Measurements from ENCODE around the gene PWP2. TPM values are rescaled to one million over a fixed set of nuclear protein-coding genes. Genes with fewer than 3 reads are reported as not detected.

PWP2 gene
- total RNA-seq, 1 experiment from 2014 or later = 6.8 TPM

GRCh38 chr21:44066116-44066515 lies 41.1 kb upstream of the PWP2 start:
- Histone ChIP-seq H3K27ac (ENCODE audit: low read length) (no peak overlapping the region), H3K27me3 (ENCODE audit: control insufficient read depth, insufficient read depth, low read length) (no peaks in the 10 kb centered on the region), H3K4me3 (ENCODE audit: low read depth in 2 of 2, low read length in 2 of 2) (no peak overlapping the region), H3K9me3 (ENCODE audit: control insufficient read depth, insufficient read depth, low read depth, low read length) (no peaks in the 10 kb centered on the region), H3K36me3 (ENCODE audit: control insufficient read depth, insufficient read depth, low read length) (no peaks in the 10 kb centered on the region; the same call in none of the 2 replicates), H3K4me1 (ENCODE audit: control insufficient read depth, insufficient read depth, low read length) (no peaks in the 10 kb centered on the region)
- ATAC-seq = no peak
- BruUV-seq (replicated peaks) = no TSS peak
- ChIA-PET CTCF (no interaction called here), POLR2A (no interaction called here)
- DNase-seq (ENCODE audit: low read depth, low spot score) = no peak
- in situ Hi-C loops (cut with HindIII; ENCODE audit: low pct_unique_long_range_greater_than_20kb, low sequenced_read_pairs) (no loop called here), intact Hi-C loops (cut with micrococcal nuclease; ENCODE audit: unreplicated experiment) (no loop called here)
- no peak for TF ChIP-seq SIN3A (IDR thresholded peaks at IDR 0.05; ENCODE audit: borderline replicate concordance, insufficient read depth, low read depth, low read length)
- no peak for TF ChIP-seq POLR2AphosphoS5 (IDR thresholded peaks at IDR 0.05; ENCODE audit: low read depth, low read length)
- no peak for TF ChIP-seq CTCF (IDR thresholded peaks at IDR 0.05)
- TF ChIP-seq, protein P1, sequence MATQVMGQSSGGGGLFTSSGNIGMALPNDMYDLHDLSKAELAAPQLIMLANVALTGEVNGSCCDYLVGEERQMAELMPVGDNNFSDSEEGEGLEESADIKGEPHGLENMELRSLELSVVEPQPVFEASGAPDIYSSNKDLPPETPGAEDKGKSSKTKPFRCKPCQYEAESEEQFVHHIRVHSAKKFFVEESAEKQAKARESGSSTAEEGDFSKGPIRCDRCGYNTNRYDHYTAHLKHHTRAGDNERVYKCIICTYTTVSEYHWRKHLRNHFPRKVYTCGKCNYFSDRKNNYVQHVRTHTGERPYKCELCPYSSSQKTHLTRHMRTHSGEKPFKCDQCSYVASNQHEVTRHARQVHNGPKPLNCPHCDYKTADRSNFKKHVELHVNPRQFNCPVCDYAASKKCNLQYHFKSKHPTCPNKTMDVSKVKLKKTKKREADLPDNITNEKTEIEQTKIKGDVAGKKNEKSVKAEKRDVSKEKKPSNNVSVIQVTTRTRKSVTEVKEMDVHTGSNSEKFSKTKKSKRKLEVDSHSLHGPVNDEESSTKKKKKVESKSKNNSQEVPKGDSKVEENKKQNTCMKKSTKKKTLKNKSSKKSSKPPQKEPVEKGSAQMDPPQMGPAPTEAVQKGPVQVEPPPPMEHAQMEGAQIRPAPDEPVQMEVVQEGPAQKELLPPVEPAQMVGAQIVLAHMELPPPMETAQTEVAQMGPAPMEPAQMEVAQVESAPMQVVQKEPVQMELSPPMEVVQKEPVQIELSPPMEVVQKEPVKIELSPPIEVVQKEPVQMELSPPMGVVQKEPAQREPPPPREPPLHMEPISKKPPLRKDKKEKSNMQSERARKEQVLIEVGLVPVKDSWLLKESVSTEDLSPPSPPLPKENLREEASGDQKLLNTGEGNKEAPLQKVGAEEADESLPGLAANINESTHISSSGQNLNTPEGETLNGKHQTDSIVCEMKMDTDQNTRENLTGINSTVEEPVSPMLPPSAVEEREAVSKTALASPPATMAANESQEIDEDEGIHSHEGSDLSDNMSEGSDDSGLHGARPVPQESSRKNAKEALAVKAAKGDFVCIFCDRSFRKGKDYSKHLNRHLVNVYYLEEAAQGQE (IDR thresholded peaks at IDR 0.05; ENCODE audit: insufficient read depth in 1 of 2, low read depth in 2 of 2, low read length in 1 of 2) = no peak
- no peak for TF ChIP-seq TCF7L2 (IDR thresholded peaks at IDR 0.05; ENCODE audit: low read depth, low read length)

- intact Hi-C loops (cut with micrococcal nuclease; ENCODE audit: unreplicated experiment) = no loop called here
- Histone ChIP-seq H3K36me3 (ENCODE audit: control insufficient read depth, insufficient read depth, low read length) (no peaks in the 10 kb centered on the region; the same call in none of the 2 replicates), H3K27ac (ENCODE audit: low read length) (no peak overlapping the region), H3K4me1 (ENCODE audit: control insufficient read depth, insufficient read depth, low read length) (no peaks in the 10 kb centered on the region), H3K9me3 (ENCODE audit: control insufficient read depth, insufficient read depth, low read depth, low read length) (no peaks in the 10 kb centered on the region), H3K27me3 (ENCODE audit: control insufficient read depth, insufficient read depth, low read length) (no peaks in the 10 kb centered on the region), H3K4me3 (ENCODE audit: low read depth in 2 of 2, low read length in 2 of 2) (no peak overlapping the region)
- ChIA-PET POLR2A (no interaction called here), CTCF (no interaction called here)
- no TSS peak for BruUV-seq (replicated peaks)
- no peak for DNase-seq (ENCODE audit: low read depth, low spot score)
- no peak for ATAC-seq
- TF ChIP-seq POLR2AphosphoS5 (IDR thresholded peaks at IDR 0.05; ENCODE audit: low read depth, low read length) (no peak), TCF7L2 (IDR thresholded peaks at IDR 0.05; ENCODE audit: low read depth, low read length) (no peak)
- TF ChIP-seq, protein P1 (IDR thresholded peaks at IDR 0.05; ENCODE audit: insufficient read depth in 1 of 2, low read depth in 2 of 2, low read length in 1 of 2) = no peak
- in situ Hi-C loops (cut with HindIII; ENCODE audit: low pct_unique_long_range_greater_than_20kb, low sequenced_read_pairs) = no loop called here
Observed at GRCh38 chr21:44067011-44067839, 40.0 kb upstream of the PWP2 start.

Data from Panc1 (cell line).